HepG2 (cell line): ENCODE results near the gene OR13D1. TPM values are rescaled to one million over a fixed set of nuclear protein-coding genes. Genes with fewer than 3 reads are reported as not detected.
A peak's percentile ranks its signal among the peaks of the same experiment; 100 is the strongest.

Source experiments
- ARID5B ChIP-seq: IDR thresholded peaks from 2 replicates; pipeline ENCODE4 v1.4.0; 2020; ENCODE audit warnings: mild to moderate bottlenecking, missing genetic modification reagents
- CHCHD3 ChIP-seq: sonication (generic); formaldehyde crosslinking; IDR thresholded peaks from 2 replicates; pipeline ENCODE4 v1.8.0; 2022; ENCODE audit warnings: mild to moderate bottlenecking, missing genetic modification reagents, moderate library complexity
- FOXP1 ChIP-seq, 2 experiments: fragments of 450-650 bp in 1 of 2; IDR thresholded peaks; 2 replicates each; pipeline ENCODE4 v1.6.1; 2017 to 2018; ENCODE audit warnings: antibody characterized with exemption in 1 of 2
- GTF3A ChIP-seq: sonication (generic); formaldehyde crosslinking; conservative IDR thresholded peaks from 2 replicates; pipeline ENCODE4 v1.4.0; 2020; ENCODE audit warnings: mild to moderate bottlenecking, missing genetic modification reagents
- HMG20B ChIP-seq: conservative IDR thresholded peaks from 2 replicates; pipeline ENCODE4 v1.6.1; 2016; ENCODE audit warnings: missing genetic modification reagents, missing compliant biosample characterization
- LCORL ChIP-seq, 2 experiments: fragments of 450-650 bp in 1 of 2; sonication (generic) in 1 of 2; formaldehyde crosslinking in 1 of 2; IDR thresholded peaks; 2 replicates each; pipeline versions ENCODE4 v1.5.0 to v1.6.1; 2017 to 2020; ENCODE audit warnings: antibody characterized with exemption in 1 of 2, missing genetic modification reagents in 1 of 2
- NCOR1 ChIP-seq: fragments of 200-600 bp; sonication (generic); IDR thresholded peaks from 2 replicates; pipeline ENCODE4 v1.7.0; 2017; ENCODE audit warnings: antibody characterized with exemption, low read length, borderline replicate concordance
- SIN3B ChIP-seq: fragments of 150-350 bp; IDR thresholded peaks from 2 replicates; pipeline ENCODE4 v1.6.1; 2014; ENCODE audit warnings: low read length
- ZMYM2 ChIP-seq: sonication (generic); formaldehyde crosslinking; IDR thresholded peaks from 2 replicates; pipeline ENCODE4 v1.8.0; 2022; ENCODE audit warnings: mild to moderate bottlenecking, missing genetic modification reagents
- ZNF567 ChIP-seq: sonication (generic); formaldehyde crosslinking; IDR thresholded peaks from 2 replicates; pipeline ENCODE4 v1.8.1; 2023; ENCODE audit warnings: mild to moderate bottlenecking, missing genetic modification reagents, borderline replicate concordance
- ZNF747 ChIP-seq: sonication (generic); formaldehyde crosslinking; IDR thresholded peaks from 2 replicates; pipeline ENCODE4 v1.8.1; 2023; ENCODE audit warnings: missing genetic modification reagents, mild to moderate bottlenecking, borderline replicate concordance
- polyA plus RNA-seq, 8 experiments: library from polyadenylated mRNA; depleted of rRNA in 3 of 8; stranded (reverse) in 7 of 8; unstranded in 1 of 8; fragments of >200 nt; fragmentation: Illumina TruSeq in 4 of 8; extraction: Trizol in 4 of 8; gene quantifications; 2 replicates each; pipeline versions ENCODE4 v1.2.1 to v1.2.3, GENCODE V29; 2011 to 2016; ENCODE audit warnings: low read depth in 4 of 8, missing spikeins in 1 of 8, mixed read lengths in 1 of 8; ENCODE audit not compliant: insufficient read depth in 1 of 8
- total RNA-seq, 5 experiments: library from RNA; depleted of rRNA; stranded (reverse); fragments of >200 nt; fragmentation: Illumina TruSeq; extraction: Trizol; gene quantifications; 2 replicates each; pipeline ENCODE4 v1.2.3, GENCODE V29; 2016; ENCODE audit warnings: low read depth in 1 of 5

The OR13D1 gene
- total and polyA plus RNA-seq, 2 of the 13 experiments (the other 11 are each of a cell fraction or from before 2014, with no cell fraction given) = not detected

GRCh38 chr9:104743376-104743985, 49.2 kb downstream of the OR13D1 start (continued):
- TF ChIP-seq CHCHD3 (CRISPR knock-in tag) (no peak), ZMYM2 (CRISPR knock-in tag) (no peak), ZNF567 (no peak), HMG20B (no peak), LCORL (IDR thresholded peaks at IDR 0.05) (no peak), LCORL (CRISPR knock-in tag; IDR thresholded peaks at IDR 0.05) (no peak), GTF3A (CRISPR knock-in tag) (no peak), ZNF747 (no peak), SIN3B (no peak), ARID5B (peak; percentile 8; the same call in 1 of the 2 replicates), NCOR1 (no peak), FOXP1 (IDR thresholded peaks at IDR 0.05) (no peak), FOXP1 (CRISPR knock-in tag; IDR thresholded peaks at IDR 0.05) (no peak)

Other genes with a start within 250 kb of the OR13D1 start
- not detected in 2 replicates for gene OR13F1, start 190.3 kb upstream of the OR13D1 start, total RNA-seq (2016; rRNA removed; fragmentation: Illumina TruSeq; extraction: Trizol)
- gene OR13F1, start 190.3 kb upstream of the OR13D1 start, polyA plus RNA-seq (2011; rRNA removed) = not detected in 2 replicates
- gene OR13C4, start 167.3 kb upstream of the OR13D1 start, total RNA-seq (2016; rRNA removed; fragmentation: Illumina TruSeq; extraction: Trizol) = not detected in 2 replicates
- gene OR13C4, start 167.3 kb upstream of the OR13D1 start, polyA plus RNA-seq (2011; rRNA removed) = not detected in 2 replicates
- not detected in 2 replicates for gene OR13C3, start 157.7 kb upstream of the OR13D1 start, total RNA-seq (2016; rRNA removed; fragmentation: Illumina TruSeq; extraction: Trizol)
- gene OR13C3, start 157.7 kb upstream of the OR13D1 start, polyA plus RNA-seq (2011; rRNA removed) = not detected in 2 replicates
- not detected in 2 replicates for gene OR13C8, start 125.3 kb upstream of the OR13D1 start, total RNA-seq (2016; rRNA removed; fragmentation: Illumina TruSeq; extraction: Trizol)
- gene OR13C8, start 125.3 kb upstream of the OR13D1 start, polyA plus RNA-seq (2011; rRNA removed) = not detected in 2 replicates
- gene OR13C5, start 95.1 kb upstream of the OR13D1 start, total RNA-seq (2016; rRNA removed; fragmentation: Illumina TruSeq; extraction: Trizol) = not detected in 2 replicates
- gene OR13C5, start 95.1 kb upstream of the OR13D1 start, polyA plus RNA-seq (2011; rRNA removed) = not detected in 2 replicates
- not detected in 2 replicates for gene OR13C2, start 88.9 kb upstream of the OR13D1 start, total RNA-seq (2016; rRNA removed; fragmentation: Illumina TruSeq; extraction: Trizol)
- not detected in 2 replicates for gene OR13C2, start 88.9 kb upstream of the OR13D1 start, polyA plus RNA-seq (2011; rRNA removed)
- gene OR13C9, start 76.3 kb upstream of the OR13D1 start, total RNA-seq (2016; rRNA removed; fragmentation: Illumina TruSeq; extraction: Trizol) = not detected in 2 replicates
- not detected in 2 replicates for gene OR13C9, start 76.3 kb upstream of the OR13D1 start, polyA plus RNA-seq (2011; rRNA removed)
- gene NIPSNAP3A, start 53.2 kb downstream of the OR13D1 start, total RNA-seq (2016; rRNA removed; fragmentation: Illumina TruSeq; extraction: Trizol) = 14.6 and 23.8 TPM in 2 replicates
- gene NIPSNAP3A, start 53.2 kb downstream of the OR13D1 start, polyA plus RNA-seq (2011; rRNA removed) = 11.7 and 13.7 TPM in 2 replicates
- 0.44 and 1.3 TPM in 2 replicates for gene NIPSNAP3B, start 69.6 kb downstream of the OR13D1 start, total RNA-seq (2016; rRNA removed; fragmentation: Illumina TruSeq; extraction: Trizol)
- 1.5 and 2.1 TPM in 2 replicates for gene NIPSNAP3B, start 69.6 kb downstream of the OR13D1 start, polyA plus RNA-seq (2011; rRNA removed)
- 40.0 and 63.8 TPM in 2 replicates for gene ABCA1, start 233.6 kb downstream of the OR13D1 start, total RNA-seq (2016; rRNA removed; fragmentation: Illumina TruSeq; extraction: Trizol)
- gene ABCA1, start 233.6 kb downstream of the OR13D1 start, polyA plus RNA-seq (2011; rRNA removed) = 26.8 and 30.0 TPM in 2 replicates